ENCODE results near the gene IFT20. TPM values are rescaled to one million over a fixed set of nuclear protein-coding genes. Genes with fewer than 3 reads are reported as not detected.

The IFT20 gene
- total RNA-seq, 1 experiment from 2014 or later, result 21.0 TPM

- Mint-ChIP-seq H3K9me3 (no peaks in the 10 kb centered on the region), H3K4me3 (no peak overlapping the region), H3K36me3 (ENCODE audit: insufficient read depth in 1 of 3, low read depth in 3 of 3) (peaks cover 36 to 90% (median 75%) of the 10 kb centered on the region in 3 experiments; a peak in 6 of 7 replicates), H3K27ac (no peak overlapping the region), H3K27me3 (ENCODE audit: low read depth) (no peaks in the 10 kb centered on the region), H3K4me1 (peaks cover 16 to 17% of the 10 kb centered on the region in 2 experiments)
- Histone ChIP-seq H3K9me3 (ENCODE audit: control insufficient read depth, low read depth, low read length) (no peaks in the 10 kb centered on the region), H2BK20ac (ENCODE audit: low read depth, low read length, poor library complexity, severe bottlenecking) (no peak overlapping the region), H2AK5ac (ENCODE audit: insufficient read length, low read length) (no peak overlapping the region), H3K4ac (ENCODE audit: low read depth, low read length) (no peak overlapping the region), H3K79me2 (ENCODE audit: insufficient read depth, low read length) (no peaks in the 10 kb centered on the region), H4K8ac (replicated peaks; ENCODE audit: insufficient read length, low read depth, low read length) (no peak overlapping the region), H3K23me2 (ENCODE audit: insufficient read length, low read depth, low read length, poor library complexity, severe bottlenecking) (no peaks in the 10 kb centered on the region), H4K91ac (ENCODE audit: insufficient read length, low read depth, low read length) (no peak overlapping the region), H3K18ac (ENCODE audit: insufficient read length, low read depth, low read length) (no peak overlapping the region), H3K27ac (ENCODE audit: insufficient read length, low read depth, low read length) (no peak overlapping the region), H3K9ac (ENCODE audit: extremely low read depth, insufficient read length, low read length) (no peak overlapping the region), H2BK15ac (ENCODE audit: low read depth, low read length) (no peak overlapping the region), H3K4me2 (ENCODE audit: insufficient read depth, insufficient read length, low read length) (no peak overlapping the region), H3K14ac (ENCODE audit: insufficient read depth, low read length) (no peak overlapping the region), H3T11ph (ENCODE audit: low read length) (no peak overlapping the region), H3K56ac (ENCODE audit: insufficient read length, low read depth, low read length) (no peak overlapping the region), H3K23ac (ENCODE audit: insufficient read length, low read depth, low read length) (no peak overlapping the region), H4K20me1 (ENCODE audit: control insufficient read depth, insufficient read depth, insufficient read length) (no peaks in the 10 kb centered on the region), H3K27me3 (ENCODE audit: insufficient read depth, low read length) (no peaks in the 10 kb centered on the region), H3K4me1 (ENCODE audit: insufficient read depth, low read length) (no peaks in the 10 kb centered on the region), H2BK120ac (ENCODE audit: low read depth, low read length, poor library complexity, severe bottlenecking) (no peak overlapping the region), H2BK5ac (ENCODE audit: insufficient read length, low read length) (no peak overlapping the region), H2AFZ (ENCODE audit: low read length) (no peak overlapping the region), H2BK12ac (ENCODE audit: insufficient read length, low read depth, low read length) (no peak overlapping the region), H3K79me1 (ENCODE audit: insufficient read depth, low read depth, low read length, poor library complexity, severe bottlenecking) (no peaks in the 10 kb centered on the region), H4K5ac (ENCODE audit: insufficient read length, low read depth, low read length) (no peak overlapping the region)
- TF ChIP-seq CTCF (conservative IDR thresholded peaks at IDR 0.05), result no peak
- no peak for DNase-seq
- WGBS (ENCODE audit: extremely low coverage, insufficient read length, low lambda C conversion rate), result no CpG with 5 or more reads among the region's 7 CpGs
Measured at GRCh38 chr17:28350271-28350670, 15.0 kb upstream of the IFT20 start.
